HepG2 (cell line): ENCODE measurements around the gene PPIB. TPM values are rescaled to one million over a fixed set of nuclear protein-coding genes. Genes with fewer than 3 reads are reported as not detected.

ENCODE experiments used
- ATF7 ChIP-seq, 2 experiments: fragments of 450-650 bp in 1 of 2; sonication (generic) in 1 of 2; formaldehyde crosslinking in 1 of 2; IDR thresholded peaks; 2 replicates each; pipeline versions ENCODE4 v1.4.0 to v1.6.1; 2016 to 2020; ENCODE audit warnings: antibody characterized with exemption in 1 of 2, mild to moderate bottlenecking in 1 of 2, missing genetic modification reagents in 1 of 2
- BORCS8-MEF2B ChIP-seq: sonication (generic); formaldehyde crosslinking; IDR thresholded peaks from 2 replicates; pipeline ENCODE4 v1.8.0; 2022; ENCODE audit warnings: mild to moderate bottlenecking, missing genetic modification reagents
- CSRNP1 ChIP-seq: sonication (generic); formaldehyde crosslinking; IDR thresholded peaks from 2 replicates; pipeline ENCODE4 v1.8.1; 2023; ENCODE audit warnings: mild to moderate bottlenecking, missing genetic modification reagents
- MBD4 ChIP-seq: IDR thresholded peaks from 2 replicates; pipeline ENCODE4 v1.6.1; 2012; ENCODE audit warnings: low read length, inconsistent platforms, borderline replicate concordance
- TFDP1 ChIP-seq: IDR thresholded peaks from 2 replicates; pipeline ENCODE4 v1.6.1; 2016; ENCODE audit warnings: missing compliant biosample characterization, missing genetic modification reagents, borderline replicate concordance
- ZFX ChIP-seq: sonication (generic); formaldehyde crosslinking; IDR thresholded peaks from 2 replicates; pipeline ENCODE4 v1.4.0; 2020; ENCODE audit warnings: mild to moderate bottlenecking, low read depth, missing genetic modification reagents, moderate library complexity
- ZNF17 ChIP-seq: sonication (generic); formaldehyde crosslinking; IDR thresholded peaks from 2 replicates; pipeline ENCODE4 v1.5.0; 2020; ENCODE audit warnings: mild to moderate bottlenecking, missing genetic modification reagents
- ZNF235 ChIP-seq: sonication (generic); formaldehyde crosslinking; IDR thresholded peaks from 2 replicates; pipeline ENCODE4 v1.8.1; 2023; ENCODE audit warnings: mild to moderate bottlenecking, missing genetic modification reagents, borderline replicate concordance
- ZNF275 ChIP-seq: sonication (generic); formaldehyde crosslinking; IDR thresholded peaks from 2 replicates; pipeline ENCODE4 v1.8.0; 2022; ENCODE audit warnings: missing genetic modification reagents, mild to moderate bottlenecking, inconsistent platforms, borderline replicate concordance
- ZNF607 ChIP-seq: sonication (generic); formaldehyde crosslinking; IDR thresholded peaks from 2 replicates; pipeline ENCODE4 v1.5.1; 2020; ENCODE audit warnings: missing genetic modification reagents, mild to moderate bottlenecking, borderline replicate concordance
- ZNF790 ChIP-seq: sonication (generic); formaldehyde crosslinking; IDR thresholded peaks from 2 replicates; pipeline ENCODE4 v1.8.0; 2022; ENCODE audit warnings: missing genetic modification reagents, mild to moderate bottlenecking, borderline replicate concordance
- ZSCAN25 ChIP-seq: sonication (generic); formaldehyde crosslinking; IDR thresholded peaks from 2 replicates; pipeline ENCODE4 v1.8.0; 2022; ENCODE audit warnings: mild to moderate bottlenecking, missing genetic modification reagents
- polyA plus RNA-seq, 8 experiments: library from polyadenylated mRNA; depleted of rRNA in 3 of 8; stranded (reverse) in 7 of 8; unstranded in 1 of 8; fragments of >200 nt; fragmentation: Illumina TruSeq in 4 of 8; extraction: Trizol in 4 of 8; gene quantifications; 2 replicates each; pipeline versions ENCODE4 v1.2.1 to v1.2.3, GENCODE V29; 2011 to 2016; ENCODE audit warnings: low read depth in 4 of 8, missing spikeins in 1 of 8, mixed read lengths in 1 of 8; ENCODE audit not compliant: insufficient read depth in 1 of 8
- total RNA-seq, 5 experiments: library from RNA; depleted of rRNA; stranded (reverse); fragments of >200 nt; fragmentation: Illumina TruSeq; extraction: Trizol; gene quantifications; 2 replicates each; pipeline ENCODE4 v1.2.3, GENCODE V29; 2016; ENCODE audit warnings: low read depth in 1 of 5
- TF ChIP-seq, protein P1 (sequence below): IDR thresholded peaks from 2 replicates; pipeline ENCODE4 v1.6.1; 2012; ENCODE audit warnings: low read length, improper control_type of control experiment
- TF ChIP-seq, protein P2 (sequence below): sonication (generic); formaldehyde crosslinking; IDR thresholded peaks from 2 replicates; pipeline ENCODE4 v1.9.0; 2021; ENCODE audit warnings: missing genetic modification reagents, borderline replicate concordance
- TF ChIP-seq, protein P3 (sequence below): IDR thresholded peaks from 2 replicates; pipeline ENCODE4 v1.6.1; 2016; ENCODE audit warnings: low read depth, control low read depth

PPIB gene
- total and polyA plus RNA-seq, 2 of the 13 experiments (the other 11 are each of a cell fraction or from before 2014, with no cell fraction given): 780 to 882 TPM

- TF ChIP-seq, protein P1, sequence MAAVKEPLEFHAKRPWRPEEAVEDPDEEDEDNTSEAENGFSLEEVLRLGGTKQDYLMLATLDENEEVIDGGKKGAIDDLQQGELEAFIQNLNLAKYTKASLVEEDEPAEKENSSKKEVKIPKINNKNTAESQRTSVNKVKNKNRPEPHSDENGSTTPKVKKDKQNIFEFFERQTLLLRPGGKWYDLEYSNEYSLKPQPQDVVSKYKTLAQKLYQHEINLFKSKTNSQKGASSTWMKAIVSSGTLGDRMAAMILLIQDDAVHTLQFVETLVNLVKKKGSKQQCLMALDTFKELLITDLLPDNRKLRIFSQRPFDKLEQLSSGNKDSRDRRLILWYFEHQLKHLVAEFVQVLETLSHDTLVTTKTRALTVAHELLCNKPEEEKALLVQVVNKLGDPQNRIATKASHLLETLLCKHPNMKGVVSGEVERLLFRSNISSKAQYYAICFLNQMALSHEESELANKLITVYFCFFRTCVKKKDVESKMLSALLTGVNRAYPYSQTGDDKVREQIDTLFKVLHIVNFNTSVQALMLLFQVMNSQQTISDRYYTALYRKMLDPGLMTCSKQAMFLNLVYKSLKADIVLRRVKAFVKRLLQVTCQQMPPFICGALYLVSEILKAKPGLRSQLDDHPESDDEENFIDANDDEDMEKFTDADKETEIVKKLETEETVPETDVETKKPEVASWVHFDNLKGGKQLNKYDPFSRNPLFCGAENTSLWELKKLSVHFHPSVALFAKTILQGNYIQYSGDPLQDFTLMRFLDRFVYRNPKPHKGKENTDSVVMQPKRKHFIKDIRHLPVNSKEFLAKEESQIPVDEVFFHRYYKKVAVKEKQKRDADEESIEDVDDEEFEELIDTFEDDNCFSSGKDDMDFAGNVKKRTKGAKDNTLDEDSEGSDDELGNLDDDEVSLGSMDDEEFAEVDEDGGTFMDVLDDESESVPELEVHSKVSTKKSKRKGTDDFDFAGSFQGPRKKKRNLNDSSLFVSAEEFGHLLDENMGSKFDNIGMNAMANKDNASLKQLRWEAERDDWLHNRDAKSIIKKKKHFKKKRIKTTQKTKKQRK: no peak
- TF ChIP-seq ZNF235 (CRISPR knock-in tag) (peak; percentile 27; the same call in 1 of the 2 replicates), ZNF17 (peak; percentile 43; the same call in 1 of the 2 replicates), ZNF607 (CRISPR knock-in tag) (0 out of 2 replicates have a peak, but pooled peaks have one; percentile 20), ATF7 (IDR thresholded peaks at IDR 0.05) (no peak), ATF7 (CRISPR knock-in tag; IDR thresholded peaks at IDR 0.05) (no peak), ZNF275 (CRISPR knock-in tag) (0 out of 2 replicates have a peak, but pooled peaks have one; percentile 44), MBD4 (no peak), BORCS8-MEF2B (0 out of 2 replicates have a peak, but pooled peaks have one; percentile 12), ZNF790 (CRISPR knock-in tag) (0 out of 2 replicates have a peak, but pooled peaks have one; percentile 38), CSRNP1 (CRISPR knock-in tag) (no peak; the same call in 1 of the 2 replicates), ZSCAN25 (0 out of 2 replicates have a peak, but pooled peaks have one; percentile 38), ZFX (CRISPR knock-in tag) (peak; percentile 78), TFDP1 (peak; percentile 45; the same call in 1 of the 2 replicates)
- TF ChIP-seq, protein P2, sequence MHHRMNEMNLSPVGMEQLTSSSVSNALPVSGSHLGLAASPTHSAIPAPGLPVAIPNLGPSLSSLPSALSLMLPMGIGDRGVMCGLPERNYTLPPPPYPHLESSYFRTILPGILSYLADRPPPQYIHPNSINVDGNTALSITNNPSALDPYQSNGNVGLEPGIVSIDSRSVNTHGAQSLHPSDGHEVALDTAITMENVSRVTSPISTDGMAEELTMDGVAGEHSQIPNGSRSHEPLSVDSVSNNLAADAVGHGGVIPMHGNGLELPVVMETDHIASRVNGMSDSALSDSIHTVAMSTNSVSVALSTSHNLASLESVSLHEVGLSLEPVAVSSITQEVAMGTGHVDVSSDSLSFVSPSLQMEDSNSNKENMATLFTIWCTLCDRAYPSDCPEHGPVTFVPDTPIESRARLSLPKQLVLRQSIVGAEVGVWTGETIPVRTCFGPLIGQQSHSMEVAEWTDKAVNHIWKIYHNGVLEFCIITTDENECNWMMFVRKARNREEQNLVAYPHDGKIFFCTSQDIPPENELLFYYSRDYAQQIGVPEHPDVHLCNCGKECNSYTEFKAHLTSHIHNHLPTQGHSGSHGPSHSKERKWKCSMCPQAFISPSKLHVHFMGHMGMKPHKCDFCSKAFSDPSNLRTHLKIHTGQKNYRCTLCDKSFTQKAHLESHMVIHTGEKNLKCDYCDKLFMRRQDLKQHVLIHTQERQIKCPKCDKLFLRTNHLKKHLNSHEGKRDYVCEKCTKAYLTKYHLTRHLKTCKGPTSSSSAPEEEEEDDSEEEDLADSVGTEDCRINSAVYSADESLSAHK (CRISPR knock-in tag): no peak
- TF ChIP-seq, protein P3, sequence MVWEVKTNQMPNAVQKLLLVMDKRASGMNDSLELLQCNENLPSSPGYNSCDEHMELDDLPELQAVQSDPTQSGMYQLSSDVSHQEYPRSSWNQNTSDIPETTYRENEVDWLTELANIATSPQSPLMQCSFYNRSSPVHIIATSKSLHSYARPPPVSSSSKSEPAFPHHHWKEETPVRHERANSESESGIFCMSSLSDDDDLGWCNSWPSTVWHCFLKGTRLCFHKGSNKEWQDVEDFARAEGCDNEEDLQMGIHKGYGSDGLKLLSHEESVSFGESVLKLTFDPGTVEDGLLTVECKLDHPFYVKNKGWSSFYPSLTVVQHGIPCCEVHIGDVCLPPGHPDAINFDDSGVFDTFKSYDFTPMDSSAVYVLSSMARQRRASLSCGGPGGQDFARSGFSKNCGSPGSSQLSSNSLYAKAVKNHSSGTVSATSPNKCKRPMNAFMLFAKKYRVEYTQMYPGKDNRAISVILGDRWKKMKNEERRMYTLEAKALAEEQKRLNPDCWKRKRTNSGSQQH (CRISPR knock-in tag): no peak
Measured at GRCh38 chr15:64151727-64152506, 10.9 kb downstream of the PPIB start, which contains the start of gene SNX22 (continued).
